SH-SY5Y (cell line): Measurements from ENCODE around the gene SIMC1.

Source experiments
- GATA2 ChIP-seq: IDR thresholded peaks from 2 replicates; pipeline ENCODE4 v1.6.1; 2011; ENCODE audit warnings: mild to moderate bottlenecking, low read depth, low read length
- GATA3 ChIP-seq: IDR thresholded peaks from 2 replicates; pipeline ENCODE4 v1.6.1; 2011; ENCODE audit warnings: low read depth, mild to moderate bottlenecking, low read length, moderate library complexity

The SIMC1 gene

GRCh38 chr5:176339304-176339703 is 101.1 kb downstream of the SIMC1 start:
- TF ChIP-seq GATA3 (no peak), GATA2 (no peak)

- TF ChIP-seq GATA3, result no peak
- no peak for TF ChIP-seq GATA2
These were observed 103.3 kb downstream of the SIMC1 start for GRCh38 chr5:176341325-176342157.

GRCh38 chr5:176342158-176342483 is 103.9 kb downstream of the SIMC1 start:
- no peak for TF ChIP-seq GATA3
- TF ChIP-seq GATA2, result no peak

- TF ChIP-seq GATA2 (no peak), GATA3 (no peak)
These were observed 104.7 kb downstream of the SIMC1 start for GRCh38 chr5:176342766-176343458.

- TF ChIP-seq GATA3 (no peak), GATA2 (no peak)
These were observed 112.2 kb downstream of the SIMC1 start for GRCh38 chr5:176350416-176350815.

GRCh38 chr5:176352116-176352878 is 114.1 kb downstream of the SIMC1 start:
- TF ChIP-seq GATA2, result peak; percentile 59
- peak; percentile 56 for TF ChIP-seq GATA3

- TF ChIP-seq GATA2, result no peak
- no peak for TF ChIP-seq GATA3
These were observed 115.3 kb downstream of the SIMC1 start for GRCh38 chr5:176353533-176353932.

- TF ChIP-seq GATA2, result no peak
- no peak for TF ChIP-seq GATA3
These were observed 117.4 kb downstream of the SIMC1 start for GRCh38 chr5:176355400-176356178.

GRCh38 chr5:176356179-176356566 is 117.9 kb downstream of the SIMC1 start:
- TF ChIP-seq GATA2 (no peak), GATA3 (no peak)

GRCh38 chr5:176359658-176360057 is 121.4 kb downstream of the SIMC1 start:
- TF ChIP-seq GATA3 (no peak), GATA2 (no peak)

- TF ChIP-seq GATA3 (no peak), GATA2 (no peak)
These were observed 122.7 kb downstream of the SIMC1 start for GRCh38 chr5:176360894-176361436.

- TF ChIP-seq GATA3 (no peak), GATA2 (peak; percentile 65)
These were observed 123.4 kb downstream of the SIMC1 start, which contains the start of gene KIAA1191 for GRCh38 chr5:176361437-176362232. Gene KIAA1191, minus strand, starts transcription at chr5:176361764. Its CDS starts 2,256 bp downstream, at chr5:176359508.

GRCh38 chr5:176362233-176362490 is 123.9 kb downstream of the SIMC1 start:
- TF ChIP-seq GATA2, result no peak
- TF ChIP-seq GATA3, result no peak
